Retinal pigment epithelial cell (primary cell): Measurements from ENCODE around the gene SPOCK2.

Experiments used
- DNase-seq: peaks from one replicate; pipeline ENCODE4 v3.0.0-alpha.2; 2010; ENCODE audit warnings: low read depth
- H3K4me3 ChIP-seq: 2 replicates; pipeline ENCODE4 v1.5.1; 2011; ENCODE audit warnings: mild to moderate bottlenecking, low read length, control low read depth, moderate library complexity
- CTCF ChIP-seq: conservative IDR thresholded peaks from 2 replicates; pipeline ENCODE4 v1.5.1; 2011; ENCODE audit warnings: low read depth, low read length, control low read depth, inconsistent platforms

Gene SPOCK2

DNA sequence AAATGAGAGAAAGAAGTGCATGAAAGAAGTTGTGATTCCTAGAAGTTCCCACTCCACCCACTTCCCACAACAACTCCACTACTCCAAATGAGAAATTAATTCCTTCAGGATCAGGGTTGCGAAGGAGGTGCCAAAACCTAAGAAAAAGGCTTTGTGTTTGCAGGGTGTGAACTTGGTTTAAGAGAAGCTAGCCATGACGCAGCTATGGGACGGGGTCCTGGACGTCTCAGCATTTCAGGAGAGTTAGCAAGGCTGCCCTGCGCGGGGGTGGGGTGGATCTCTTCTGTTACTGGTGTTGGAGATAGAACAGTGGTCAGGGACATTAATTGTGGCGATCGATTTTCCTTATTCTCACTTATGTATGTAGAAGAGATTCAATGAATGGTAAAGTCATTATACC is 63.0 kb downstream of the SPOCK2 start:
- DNase-seq: no peak
- TF ChIP-seq CTCF: no peak
- H3K4me3 ChIP-seq: no peak overlapping the region

DNA sequence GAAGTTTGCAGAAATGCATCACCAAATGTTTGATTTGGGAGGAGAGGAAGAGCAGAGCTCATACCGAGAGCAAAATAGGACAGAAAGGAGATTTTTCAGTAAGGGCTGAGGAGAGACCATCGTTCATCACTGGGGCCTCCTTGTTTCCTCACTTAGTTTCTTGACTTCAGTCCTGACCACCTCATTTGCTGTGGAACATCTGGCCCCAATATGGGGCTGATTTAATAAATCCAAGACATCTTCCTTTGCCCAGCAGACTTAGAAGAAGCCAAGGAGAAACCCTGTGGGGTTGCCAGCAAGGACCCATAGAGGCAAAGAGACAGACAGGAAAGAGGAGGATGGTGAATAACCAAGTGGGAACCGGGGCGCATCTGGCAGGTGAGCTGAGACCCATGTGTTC is 63.8 kb downstream of the SPOCK2 start:
- TF ChIP-seq CTCF: no peak
- no peak overlapping the region for H3K4me3 ChIP-seq
- no peak for DNase-seq

DNA sequence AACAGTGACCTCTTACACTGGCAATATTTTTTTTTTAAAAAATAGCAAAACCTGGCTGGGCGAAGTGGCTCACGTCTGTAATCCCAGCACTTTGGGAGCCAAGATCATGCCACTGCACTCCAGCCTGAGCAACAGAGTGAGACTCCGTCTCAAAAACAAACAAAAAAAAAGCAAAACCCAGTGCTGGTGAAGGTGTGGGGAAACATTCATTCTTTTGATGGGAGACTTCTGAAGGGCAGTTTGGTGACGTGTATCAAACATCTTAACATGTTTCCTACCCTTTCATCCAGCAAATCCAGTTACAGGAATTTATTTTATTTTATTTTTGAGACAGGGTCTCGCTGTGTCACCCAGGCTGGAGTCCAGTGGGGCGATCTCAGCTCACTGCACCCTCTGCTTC is 66.1 kb downstream of the SPOCK2 start:
- DNase-seq: no peak
- H3K4me3 ChIP-seq: no peak overlapping the region
- TF ChIP-seq CTCF: no peak

GRCh38 chr10:72020914-72021809 is 67.2 kb downstream of the SPOCK2 start:
- TF ChIP-seq CTCF: no peak
- no peak for DNase-seq

GRCh38 chr10:72019085-72019876 is 69.1 kb downstream of the SPOCK2 start:
- no peak for DNase-seq
- TF ChIP-seq CTCF: no peak
- no peak overlapping the region for H3K4me3 ChIP-seq

More at GRCh38 chr10:72020914-72021809, 67.2 kb downstream of the SPOCK2 start:
- no peak overlapping the region for H3K4me3 ChIP-seq

- no peak for DNase-seq
- H3K4me3 ChIP-seq: no peak overlapping the region
- TF ChIP-seq CTCF: no peak
Observed at GRCh38 chr10:72016608-72017300, 71.6 kb downstream of the SPOCK2 start.
